Prostate gland (tissue), 2 donors: ENCODE results near the gene BLM.

Source experiments
- CTCF ChIP-seq, 4 experiments: fragments of 200-600 bp in 2 of 4; fragments of 450-650 bp in 2 of 4; sonication (generic) in 2 of 4; IDR thresholded peaks; 1 replicate in 3 of 4; 2 replicates in 1 of 4; pipeline ENCODE4 v1.5.1; 2016 to 2019; ENCODE audit warnings: antibody characterized with exemption in 4 of 4, mild to moderate bottlenecking in 2 of 4, moderate library complexity in 2 of 4
- POLR2A ChIP-seq: fragments of 450-650 bp; IDR thresholded peaks from one replicate; pipeline ENCODE4 v1.6.1; 2016; ENCODE audit warnings: antibody characterized with exemption, mild to moderate bottlenecking
- POLR2AphosphoS5 ChIP-seq: sonication (generic); formaldehyde crosslinking; IDR thresholded peaks from one replicate; pipeline ENCODE4 v1.6.1; 2017; ENCODE audit warnings: antibody characterized with exemption

- TF ChIP-seq CTCF (IDR thresholded peaks at IDR 0.05) (no peak), POLR2A (no peak), POLR2AphosphoS5 (no peak)
Observed at GRCh38 chr15:90790561-90790960, 73.4 kb downstream of the BLM start.
